ENCODE results near the gene MARCHF9.

GRCh38 chr12:57772429-57773322, 17.8 kb downstream of the MARCHF9 start, which contains the start of gene EEF1AKMT3:
- TF ChIP-seq CTCF (conservative IDR thresholded peaks at IDR 0.05) (no peak), ZFX (IDR thresholded peaks at IDR 0.05) (peak; percentile 60; the same call in 1 of the 2 replicates)
